NCI-H446 treated with DMSO at 0.1 percent for 48 hours (cell line): ENCODE data around the gene GBA2.
A peak's percentile ranks its signal among the peaks of the same experiment; 100 is the strongest.

ENCODE experiments used
- DNase-seq: peaks from one replicate; lab custom pipeline; 2025; lab: John Stamatoyannopoulos, UW

GBA2 gene

DNA sequence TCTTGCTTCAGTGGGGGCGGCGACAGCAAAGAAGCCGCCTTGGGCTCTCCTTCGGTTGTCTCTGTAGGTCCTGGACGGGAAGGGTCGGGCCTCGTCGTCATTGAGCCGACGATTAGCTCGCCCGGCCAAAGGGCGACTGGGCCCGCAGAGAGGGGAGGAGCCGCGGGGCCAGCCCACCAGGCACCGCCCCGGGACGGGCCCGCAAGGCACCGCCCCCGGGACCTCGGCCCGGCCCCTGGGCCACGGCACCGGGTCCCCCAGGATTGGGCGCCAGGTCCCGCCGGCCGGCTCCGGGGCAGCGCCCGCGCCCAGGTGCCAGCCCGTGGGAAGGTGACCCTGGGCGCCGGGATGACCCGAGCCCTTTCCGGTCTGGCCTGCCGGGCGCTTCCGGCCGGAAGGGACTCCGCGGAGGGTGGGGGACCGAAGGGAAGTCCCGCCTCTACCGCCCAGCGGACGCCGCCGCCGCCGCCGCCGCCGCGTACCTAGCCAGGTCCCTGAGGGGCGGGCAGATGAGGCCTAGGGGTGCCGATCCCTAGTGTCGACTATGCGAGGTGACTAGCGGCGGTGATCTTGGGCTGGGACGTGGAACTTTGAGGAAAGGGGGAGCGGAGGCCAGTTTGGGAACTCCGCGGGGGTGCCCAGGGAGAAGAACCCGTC lies at the start of gene GBA2, which contains the start of gene RGP1:
Gene GBA2 (minus strand): TSS at position 371 of the 657 bp plus-strand sequence. CDS start 524 bp downstream, outside the sequence.
Gene RGP1 (plus strand): TSS at position 430 of the 657 bp plus-strand sequence. CDS start 469 bp downstream, outside the sequence.
- peak; percentile 24 for DNase-seq

DNA sequence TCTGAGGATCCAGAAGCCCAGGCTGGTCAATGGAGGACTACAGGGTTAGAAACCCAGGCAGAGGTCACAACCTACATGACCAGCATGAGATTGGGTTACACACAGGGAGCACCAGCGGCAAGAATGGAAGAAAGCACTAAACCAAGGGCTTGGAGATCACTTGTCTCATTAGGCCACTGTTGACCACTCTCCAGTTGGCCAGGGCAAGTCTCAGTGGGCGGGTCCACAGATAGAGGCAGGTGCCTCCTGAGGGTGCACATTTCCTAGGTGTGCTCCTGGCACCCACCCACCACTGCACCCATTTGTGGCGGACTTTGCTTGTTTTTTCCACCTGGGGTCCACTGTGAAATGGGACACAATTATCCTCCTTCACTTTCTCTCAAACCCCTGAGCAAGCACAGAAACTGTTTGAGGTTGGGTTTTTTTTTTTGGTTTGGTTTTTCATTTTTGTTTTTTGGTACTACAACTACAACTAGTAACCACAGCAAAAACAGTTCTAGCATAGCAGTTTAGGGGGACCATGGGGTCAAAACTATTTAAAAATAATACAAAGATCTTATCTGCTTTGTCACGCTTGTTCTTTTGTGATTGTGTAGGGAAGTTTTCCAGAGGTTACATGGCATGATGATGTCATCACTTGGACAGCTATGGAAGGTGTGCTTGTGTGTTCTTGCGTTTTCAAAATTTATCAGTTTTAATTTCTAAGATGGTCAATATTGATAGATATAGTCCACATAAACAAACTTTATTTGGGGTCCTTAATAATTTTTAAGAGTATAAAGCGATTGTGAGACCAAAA lies 48.5 kb upstream of the GBA2 start:
- no peak for DNase-seq

DNA sequence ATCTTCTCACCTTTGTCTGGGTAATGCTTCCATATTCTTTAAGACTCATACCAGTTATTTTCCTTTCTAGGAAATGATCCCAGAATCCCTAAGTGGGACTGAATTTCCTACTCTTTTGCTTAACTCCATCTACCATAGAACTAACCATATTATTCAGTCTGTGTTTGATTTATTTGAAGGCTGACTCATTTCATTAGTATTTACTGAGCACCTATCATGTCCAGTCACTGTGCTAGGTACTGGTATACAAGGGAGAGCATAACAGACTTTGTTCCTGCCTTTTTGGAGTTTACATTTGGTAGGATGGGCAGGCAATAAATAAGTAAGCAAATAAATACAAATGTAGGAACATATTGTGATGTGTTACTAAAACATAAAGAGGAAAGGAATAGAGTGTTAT lies 46.7 kb upstream of the GBA2 start:
- DNase-seq, result no peak

DNA sequence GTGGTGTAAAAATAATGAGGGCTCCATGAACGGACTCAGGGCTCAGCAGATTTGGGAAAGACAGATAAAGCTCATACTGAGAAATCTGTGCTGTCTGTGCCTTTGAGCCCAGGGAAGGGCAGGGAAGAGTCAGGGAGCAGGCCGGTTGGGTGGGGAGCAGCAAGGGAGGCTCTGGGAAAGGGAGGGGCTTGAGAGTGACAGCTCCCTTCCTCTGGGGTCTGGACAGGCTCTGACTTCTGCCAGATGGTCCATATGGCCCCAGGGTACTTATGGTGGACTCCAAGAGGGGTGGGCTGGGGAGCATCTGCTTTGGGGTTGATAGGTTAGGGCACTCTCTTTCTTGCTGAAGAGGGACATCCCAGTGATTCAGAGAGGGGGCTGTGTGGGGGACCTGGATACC lies 44.4 kb upstream of the GBA2 start:
- no peak for DNase-seq

DNA sequence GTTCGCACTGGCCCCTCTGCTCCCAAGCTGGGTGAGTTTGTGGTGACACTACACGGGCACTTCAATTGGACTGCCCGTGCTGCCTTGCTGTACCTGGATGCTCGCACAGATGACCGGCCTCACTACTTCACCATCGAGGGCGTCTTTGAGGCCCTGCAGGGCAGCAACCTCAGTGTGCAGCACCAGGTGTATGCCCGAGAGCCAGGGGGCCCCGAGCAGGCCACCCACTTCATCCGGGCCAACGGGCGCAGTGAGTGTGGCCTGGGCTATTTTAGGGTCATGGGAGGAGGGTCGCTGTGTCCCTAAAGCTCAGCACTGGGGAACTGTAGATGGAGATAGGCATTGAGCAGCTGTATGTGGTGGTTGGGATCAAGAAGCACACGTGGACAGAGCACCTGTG lies 43.8 kb upstream of the GBA2 start:
- no peak for DNase-seq

DNA sequence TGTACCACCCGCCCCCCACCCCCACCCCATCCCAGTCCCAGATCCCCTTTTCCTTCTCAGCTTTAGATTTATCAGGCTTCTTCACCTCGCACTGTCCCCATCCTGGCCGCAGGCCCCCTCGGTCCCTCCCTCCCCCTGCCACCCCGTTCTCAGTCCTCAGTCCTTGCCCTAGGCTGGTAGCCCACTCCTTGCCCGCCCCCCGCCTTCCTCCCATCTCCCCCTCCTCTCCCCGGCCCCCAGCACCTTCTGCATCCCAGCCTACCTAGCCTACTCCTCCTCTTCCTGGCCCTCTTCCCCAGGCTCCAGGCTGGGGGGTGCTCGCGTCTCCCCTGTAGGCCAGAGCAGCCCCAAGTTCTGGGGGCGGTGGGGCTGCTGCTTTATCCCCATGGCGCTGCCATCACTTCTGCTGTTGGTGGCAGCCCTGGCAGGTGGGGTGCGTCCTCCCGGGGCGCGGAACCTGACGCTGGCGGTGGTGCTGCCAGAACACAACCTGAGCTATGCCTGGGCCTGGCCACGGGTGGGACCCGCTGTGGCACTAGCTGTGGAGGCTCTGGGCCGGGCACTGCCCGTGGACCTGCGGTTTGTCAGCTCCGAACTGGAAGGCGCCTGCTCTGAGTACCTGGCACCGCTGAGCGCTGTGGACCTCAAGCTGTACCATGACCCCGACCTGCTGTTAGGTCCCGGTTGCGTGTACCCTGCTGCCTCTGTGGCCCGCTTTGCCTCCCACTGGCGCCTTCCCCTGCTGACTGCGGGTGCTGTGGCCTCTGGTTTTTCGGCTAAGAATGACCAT lies 43.2 kb upstream of the GBA2 start:
- DNase-seq, result no peak

DNA sequence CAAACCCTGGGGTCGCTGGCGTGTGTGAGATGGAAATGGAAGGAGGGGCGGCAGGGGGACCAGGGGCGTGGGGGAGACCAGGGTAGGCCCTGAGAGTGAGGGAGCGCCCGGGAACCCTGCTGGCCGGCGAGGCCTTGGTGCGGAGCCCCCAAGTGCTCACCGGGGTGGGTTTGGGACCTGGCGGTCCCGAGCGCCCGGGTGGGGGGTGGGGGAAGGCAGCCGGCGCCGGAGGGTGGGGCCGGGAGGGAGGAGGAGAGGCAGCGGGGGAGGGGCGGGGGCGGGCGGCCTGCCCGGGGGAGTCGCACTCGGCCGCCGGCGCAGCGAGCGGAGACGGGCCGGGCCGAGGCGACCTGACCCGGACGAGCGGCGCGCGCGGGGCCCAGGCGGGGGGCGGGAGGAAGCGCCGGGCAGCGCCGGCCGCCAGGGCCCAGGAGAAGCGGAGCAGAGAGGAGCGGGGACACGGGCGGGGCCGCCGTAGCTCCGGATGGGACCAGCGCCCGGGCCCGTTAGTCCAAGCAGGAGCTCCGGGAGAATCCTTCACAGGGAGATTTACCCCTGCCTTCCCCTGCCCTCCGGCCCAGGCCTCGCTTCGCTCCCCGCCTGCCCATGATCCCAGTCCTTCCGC lies 42.4 kb upstream of the GBA2 start, which contains the start of gene NPR2:
Gene NPR2 (plus strand): TSS at position 295 of the 625 bp plus-strand sequence. CDS start 818 bp downstream, outside the sequence.
- no peak for DNase-seq

DNA sequence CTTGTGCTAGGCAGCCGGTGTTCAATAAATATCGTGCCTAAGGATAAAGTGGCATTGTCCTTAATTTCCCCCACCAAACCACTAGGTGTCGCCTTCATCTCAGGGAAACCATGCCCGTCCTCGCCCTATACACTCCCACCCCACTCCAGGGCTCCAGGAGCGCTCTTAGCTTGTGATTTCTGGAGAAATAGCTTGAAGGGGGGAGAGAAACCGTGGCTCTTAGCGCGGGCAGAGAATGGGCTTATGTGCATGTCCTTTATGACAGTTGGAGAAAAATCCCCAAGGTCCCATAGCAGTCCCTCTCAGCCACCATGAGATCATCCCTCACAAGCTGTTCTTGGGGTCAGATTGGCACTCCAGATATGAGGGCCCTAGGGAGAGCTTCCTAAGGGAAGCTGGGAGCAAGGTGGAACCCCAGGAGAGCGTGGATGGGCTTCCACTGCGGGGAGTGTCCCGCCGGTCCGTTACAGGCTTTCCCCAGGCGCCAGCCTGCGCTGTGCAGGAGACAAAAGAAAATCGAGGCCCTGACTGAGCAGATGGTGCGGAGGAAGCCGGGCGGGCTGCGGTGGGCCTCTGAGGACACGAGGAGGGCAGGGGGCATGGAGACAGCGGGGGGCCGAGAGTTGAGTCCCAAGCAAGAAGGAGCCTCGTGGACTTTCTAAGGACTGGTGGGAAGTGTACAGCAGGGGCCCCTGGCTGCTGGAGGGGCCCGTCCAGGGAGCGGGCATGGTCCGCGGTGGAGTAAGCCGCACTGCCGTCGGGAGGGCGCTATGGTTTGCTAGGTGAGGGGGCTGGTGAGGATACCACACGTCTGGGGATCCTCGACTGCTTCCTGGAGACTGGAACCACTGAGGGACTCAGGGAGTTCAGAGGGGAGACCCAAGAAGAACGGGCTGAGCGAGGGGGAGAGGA lies 41.6 kb upstream of the GBA2 start:
- DNase-seq, result peak; percentile 47

DNA sequence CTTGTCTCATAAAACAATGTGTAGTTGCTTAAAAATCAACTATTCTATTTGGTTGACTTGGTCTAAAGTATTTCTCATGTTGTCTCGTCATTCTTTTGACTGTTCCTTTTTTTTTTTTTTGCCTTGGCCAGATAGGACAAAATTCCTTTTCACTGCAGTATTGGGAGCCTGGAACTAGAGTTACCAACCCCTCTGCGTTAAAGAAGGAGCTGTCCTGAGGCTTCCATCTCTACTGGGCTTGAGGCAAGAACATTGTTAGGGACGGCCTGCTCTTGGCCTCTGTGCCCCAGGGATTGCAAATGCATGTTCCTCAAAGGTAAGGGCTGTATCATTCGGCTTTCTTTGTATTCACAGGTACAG lies 41.0 kb upstream of the GBA2 start:
- DNase-seq, result no peak

DNA sequence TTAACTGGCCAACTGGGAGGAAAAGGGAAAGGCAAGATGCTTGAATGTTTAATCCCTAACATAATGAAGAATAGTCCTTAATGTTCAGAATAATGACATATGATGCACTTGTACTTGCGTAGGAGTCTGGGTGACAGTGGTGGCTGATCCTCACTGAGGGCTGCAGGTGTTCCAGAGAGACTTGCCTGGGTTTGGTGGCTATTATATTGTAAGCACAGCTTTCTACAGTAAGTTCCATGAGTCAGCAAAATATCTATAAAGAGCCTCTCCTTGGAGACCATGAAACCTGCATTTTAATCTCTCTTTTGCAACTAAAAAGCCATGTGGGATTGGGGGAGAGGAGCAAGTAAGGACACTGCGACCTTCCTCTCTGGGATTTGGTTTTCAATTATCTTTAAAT lies 40.5 kb upstream of the GBA2 start:
- DNase-seq, result no peak

DNA sequence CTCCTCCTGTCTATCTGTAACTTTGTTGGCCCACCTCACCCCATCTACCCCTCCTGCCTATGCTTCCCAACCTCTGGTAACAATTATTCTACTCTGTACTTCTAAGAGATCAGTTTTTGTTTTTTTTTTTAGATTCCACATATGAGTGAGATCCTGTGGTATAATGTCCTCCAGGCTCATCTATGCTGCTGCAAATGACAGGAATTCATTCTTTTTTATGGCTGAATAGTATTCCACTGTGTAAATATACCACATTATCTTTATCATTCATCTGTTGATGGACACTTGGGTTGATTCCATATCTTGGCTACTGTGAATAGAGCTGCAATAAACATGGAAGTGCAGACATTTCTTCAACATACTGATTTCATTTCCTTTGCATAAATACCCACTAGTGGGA lies 34.4 kb upstream of the GBA2 start:
- DNase-seq, result no peak

DNA sequence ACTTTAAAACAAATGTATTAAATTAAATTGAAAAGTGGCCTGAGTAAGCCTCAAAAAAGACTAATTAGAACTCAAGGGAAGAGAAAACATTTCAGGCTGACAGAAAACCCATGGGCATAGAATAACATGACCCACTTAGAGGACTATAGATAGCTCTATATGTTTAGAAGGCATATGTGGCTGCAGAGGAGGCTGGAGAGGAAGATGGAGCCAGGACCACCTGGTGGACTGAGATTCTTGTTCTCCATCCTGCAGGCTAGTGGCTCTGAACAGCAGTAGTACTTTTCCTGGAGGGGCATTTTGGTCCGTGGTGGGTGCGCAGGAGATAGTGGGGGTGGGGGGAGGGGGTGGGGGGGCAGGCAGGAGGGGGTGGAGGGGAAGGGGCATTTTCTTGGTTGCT lies 32.0 kb upstream of the GBA2 start:
- DNase-seq, result no peak

DNA sequence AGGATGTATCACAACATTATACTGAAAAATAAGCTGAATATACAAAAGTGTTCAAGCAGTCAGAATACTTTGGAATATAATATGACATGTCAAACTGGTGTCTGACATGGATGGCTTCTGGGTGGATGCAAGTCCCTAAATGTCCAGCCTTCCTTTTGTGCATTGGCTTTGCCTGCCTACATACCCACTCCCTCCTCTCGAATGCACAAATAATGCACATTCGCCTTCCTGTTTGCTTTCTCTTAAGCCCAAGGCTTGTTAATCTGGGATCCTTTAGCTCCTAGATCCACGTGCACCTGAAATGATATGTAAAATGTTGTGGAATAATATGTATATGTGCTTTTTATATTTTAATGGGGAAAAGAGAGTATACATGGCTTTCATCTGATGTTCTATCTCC lies 29.5 kb upstream of the GBA2 start:
- no peak for DNase-seq

DNA sequence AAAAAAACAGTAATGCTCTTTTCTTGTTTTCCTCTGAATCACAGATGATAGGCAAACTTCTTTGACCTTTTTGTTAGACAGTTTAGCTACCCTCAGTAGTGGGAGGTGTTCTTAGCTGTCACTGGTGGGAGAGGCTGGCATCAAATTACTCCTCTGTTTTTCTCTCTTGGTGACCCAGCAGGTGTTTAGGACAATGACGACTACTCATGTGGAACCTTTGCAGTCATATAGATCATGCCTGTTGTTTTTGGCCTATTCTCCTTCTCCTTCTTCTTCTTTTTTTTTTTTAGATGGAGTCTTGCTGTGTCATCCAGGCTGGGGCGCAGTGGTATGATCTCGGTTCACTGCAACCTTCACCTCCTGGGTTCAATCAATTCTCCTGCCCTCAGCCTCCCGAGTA lies 27.0 kb upstream of the GBA2 start:
- DNase-seq, result no peak

DNA sequence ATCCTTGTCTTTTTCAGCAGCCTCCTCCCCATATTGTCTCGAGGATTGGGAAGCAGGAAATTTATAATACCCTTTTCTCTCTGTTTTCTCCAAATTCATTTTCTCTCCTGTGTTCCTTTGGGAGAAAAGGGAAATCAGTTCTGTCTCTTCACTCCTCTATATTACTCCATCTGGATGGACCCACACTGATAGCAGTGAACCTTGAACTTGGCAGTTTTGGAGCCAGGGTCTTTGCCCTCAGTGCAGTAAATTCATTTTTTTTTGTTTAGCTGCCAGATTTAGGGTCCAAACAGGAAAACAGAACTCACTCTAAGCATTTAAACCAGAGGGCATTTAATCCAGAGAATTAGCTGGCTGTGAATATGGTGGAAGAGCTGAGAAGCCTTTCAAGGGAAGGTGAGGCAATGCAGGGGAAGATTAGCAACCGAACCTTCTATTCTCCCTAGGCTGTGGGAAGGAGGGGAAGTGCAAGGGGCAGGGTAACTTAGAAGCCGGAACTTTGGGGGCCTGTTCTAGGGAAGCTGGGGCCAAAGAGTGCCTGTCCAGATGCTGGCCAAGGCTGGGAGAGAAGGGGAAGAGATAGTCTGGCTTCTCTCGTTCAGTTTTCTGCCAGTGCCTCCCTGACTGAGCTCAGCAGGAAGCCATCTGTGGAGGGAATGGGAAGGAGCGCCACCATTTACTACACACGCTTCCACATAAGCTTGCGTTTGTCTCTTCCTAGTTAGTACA lies 26.0 kb upstream of the GBA2 start:
- peak; percentile 33 for DNase-seq

DNA sequence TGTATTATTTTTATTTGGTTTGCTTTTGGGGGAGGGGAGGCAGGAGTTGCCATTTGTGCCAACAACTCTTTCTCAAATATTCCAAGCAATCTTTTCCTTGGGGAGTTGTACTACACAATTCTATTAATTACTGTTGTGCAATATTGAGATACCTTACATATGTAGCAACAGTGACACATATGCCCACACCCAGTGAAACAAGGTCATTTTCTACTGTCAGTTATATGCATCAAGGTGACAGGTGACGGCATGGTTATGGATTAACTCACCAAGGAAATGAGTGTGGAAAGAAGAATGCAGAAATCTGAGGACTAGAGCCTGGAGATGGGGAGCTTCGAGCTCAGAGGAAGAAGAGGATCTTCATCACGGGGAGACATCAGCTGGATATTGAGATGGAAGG lies 22.9 kb upstream of the GBA2 start:
- DNase-seq, result no peak

DNA sequence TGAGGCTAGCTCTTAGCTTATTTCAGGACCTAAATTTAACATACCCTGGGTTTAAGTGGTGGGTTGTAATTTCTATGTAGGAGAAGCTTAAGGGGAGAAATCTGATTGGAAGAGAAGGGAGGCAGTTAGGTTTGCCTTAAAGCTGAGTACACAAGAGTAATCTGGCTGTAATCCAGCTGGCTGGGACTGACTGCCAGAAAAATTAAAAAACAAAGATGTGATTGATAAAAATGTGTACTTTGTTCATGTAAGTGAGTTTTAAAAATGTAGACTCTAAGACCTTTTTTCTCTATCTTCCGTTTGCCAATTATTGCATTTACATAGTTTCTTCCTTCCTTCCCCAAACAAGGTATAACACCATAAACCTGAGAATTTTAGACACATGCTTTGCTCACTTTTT lies 22.5 kb upstream of the GBA2 start:
- peak; percentile 10 for DNase-seq

DNA sequence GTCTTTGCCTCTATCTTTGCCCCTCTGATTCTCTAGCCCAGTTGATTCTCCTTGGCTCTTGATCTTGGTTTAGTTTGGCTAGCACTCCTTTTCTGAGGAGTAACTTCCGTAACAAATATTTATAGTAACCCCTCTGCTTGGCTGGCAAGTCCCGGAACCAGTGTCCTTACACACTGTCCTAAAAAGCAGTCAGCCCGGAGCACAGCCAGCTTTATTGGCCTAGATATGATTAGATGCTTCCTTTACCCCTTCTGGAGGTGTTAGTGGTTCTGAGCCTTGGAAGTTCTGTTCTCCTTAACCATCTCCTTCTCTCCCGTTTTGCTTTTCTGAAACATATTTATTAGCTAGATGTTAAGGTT lies 22.0 kb upstream of the GBA2 start:
- no peak for DNase-seq

DNA sequence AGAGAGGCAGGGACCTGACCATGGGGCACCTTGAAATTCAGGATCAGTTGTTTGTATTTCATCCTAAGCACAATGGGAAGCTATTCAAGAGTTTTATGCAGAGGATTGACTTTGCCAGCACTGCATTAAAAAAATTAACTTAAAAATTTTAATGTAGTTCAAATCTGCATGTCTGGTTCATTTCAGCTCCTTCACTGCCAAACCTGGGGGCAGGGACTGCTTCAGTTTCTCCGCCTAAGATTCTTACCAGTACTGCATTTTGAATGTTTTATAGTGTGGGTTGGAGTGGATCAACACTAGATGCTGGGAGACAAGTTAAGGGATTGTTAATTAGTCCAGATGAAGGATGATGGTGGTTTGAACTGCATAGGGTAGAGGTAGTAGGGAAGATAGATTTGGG lies 20.7 kb upstream of the GBA2 start:
- no peak for DNase-seq

DNA sequence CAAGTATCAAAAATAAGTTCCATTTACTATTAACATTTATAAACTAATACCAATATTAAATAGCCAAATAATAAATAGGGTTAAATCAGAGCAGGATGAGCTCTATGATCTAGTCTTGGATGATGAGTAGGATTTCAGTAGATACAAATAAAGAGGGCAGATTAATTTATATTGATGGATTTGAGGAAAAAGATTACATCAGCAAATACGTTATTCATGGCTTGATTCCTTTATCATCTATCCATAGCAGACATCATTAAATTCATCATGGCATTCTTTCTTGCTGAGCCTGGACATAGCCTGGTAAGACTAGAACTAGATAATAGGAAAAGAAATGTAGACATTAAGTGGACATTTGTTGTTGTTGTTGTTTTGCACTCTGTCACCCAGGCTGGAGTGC lies 18.4 kb upstream of the GBA2 start:
- no peak for DNase-seq

DNA sequence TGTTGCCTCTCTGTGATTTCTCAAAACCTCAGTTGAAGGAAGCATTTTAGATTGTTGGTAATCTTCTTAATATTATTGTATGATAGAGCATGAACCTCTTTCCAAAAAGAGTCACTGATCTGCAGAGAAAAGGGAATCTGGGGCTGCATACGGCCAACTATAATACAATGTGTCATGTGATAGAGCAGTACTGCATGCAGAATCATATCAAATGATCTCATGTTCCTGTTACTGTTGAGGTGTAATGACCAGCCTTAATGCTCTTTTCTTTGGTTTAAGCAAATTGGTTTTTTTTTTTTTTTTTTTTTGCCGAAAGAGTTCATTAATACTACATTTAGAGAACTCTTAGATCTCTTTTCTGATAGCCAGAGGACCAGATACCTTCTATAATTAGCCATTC lies 18.0 kb upstream of the GBA2 start:
- no peak for DNase-seq
